Osteocyte (in vitro differentiated cells): Measurements from ENCODE around the gene PGGT1B. TPM values are rescaled to one million over a fixed set of nuclear protein-coding genes. Genes with fewer than 3 reads are reported as not detected.

Experiments used
- DNase-seq: peaks from one replicate; pipeline ENCODE4 v3.0.0; 2021; ENCODE audit warnings: mixed read lengths; ENCODE audit not compliant: unreplicated experiment; ENCODE audit errors: extremely low spot score
- H3K27ac Mint-ChIP-seq: one replicate; pipeline ENCODE4 v1.8.0; 2021; ENCODE audit warnings: mild to moderate bottlenecking, mixed read lengths; ENCODE audit not compliant: unreplicated experiment
- H3K27me3 Mint-ChIP-seq: one replicate; pipeline ENCODE4 v1.8.0; 2021; ENCODE audit warnings: mixed read lengths; ENCODE audit not compliant: unreplicated experiment
- H3K36me3 Mint-ChIP-seq: one replicate; pipeline ENCODE4 v1.8.0; 2021; ENCODE audit warnings: mixed read lengths; ENCODE audit not compliant: unreplicated experiment
- H3K4me1 Mint-ChIP-seq: one replicate; pipeline ENCODE4 v1.8.0; 2021; ENCODE audit warnings: mixed read lengths; ENCODE audit not compliant: unreplicated experiment
- H3K4me3 Mint-ChIP-seq: one replicate; pipeline ENCODE4 v1.8.0; 2021; ENCODE audit warnings: mild to moderate bottlenecking, moderate library complexity, mixed read lengths; ENCODE audit not compliant: unreplicated experiment
- H3K9me3 Mint-ChIP-seq: one replicate; pipeline ENCODE4 v1.8.0; 2021; ENCODE audit warnings: mixed read lengths; ENCODE audit not compliant: unreplicated experiment
- CTCF ChIP-seq: fragments of 200-600 bp; sonication (generic); IDR thresholded peaks from 2 replicates; pipeline ENCODE4 v1.5.0; 2021; ENCODE audit warnings: antibody characterized with exemption, mild to moderate bottlenecking, moderate library complexity
- total RNA-seq: library from RNA; stranded (reverse); gene quantifications from 2 replicates; pipeline ENCODE4 v1.2.1, GENCODE V29; 2021

The PGGT1B gene
- total RNA-seq, 1 donor from 2014 or later: 42.6 TPM

- Mint-ChIP-seq H3K27ac (no peak overlapping the region), H3K27me3 (no peaks in the 10 kb centered on the region)
- no peak for DNase-seq
Measured at GRCh38 chr5:115271295-115272050, 8.8 kb upstream of the PGGT1B start.

GRCh38 chr5:115267617-115268016 is 4.9 kb upstream of the PGGT1B start:
- peaks cover 21% of the 10 kb centered on the region for H3K36me3 Mint-ChIP-seq
- no peaks in the 10 kb centered on the region for H3K27me3 Mint-ChIP-seq
- DNase-seq: no peak
- no peak for TF ChIP-seq CTCF
- H3K4me1 Mint-ChIP-seq: peaks cover 7% of the 10 kb centered on the region
- no peaks in the 10 kb centered on the region for H3K9me3 Mint-ChIP-seq
- no peak overlapping the region for H3K27ac Mint-ChIP-seq
- no peak overlapping the region for H3K4me3 Mint-ChIP-seq

More at GRCh38 chr5:115271295-115272050, 8.8 kb upstream of the PGGT1B start:
- no peak for TF ChIP-seq CTCF
- H3K36me3 Mint-ChIP-seq: peaks cover 32% of the 10 kb centered on the region
- H3K4me3 Mint-ChIP-seq: no peak overlapping the region
- H3K4me1 Mint-ChIP-seq: no peaks in the 10 kb centered on the region
- no peaks in the 10 kb centered on the region for H3K9me3 Mint-ChIP-seq

GRCh38 chr5:115265220-115265619 is 2.5 kb upstream of the PGGT1B start:
- peaks cover 19% of the 10 kb centered on the region for H3K4me1 Mint-ChIP-seq
- peaks cover 9% of the 10 kb centered on the region for H3K36me3 Mint-ChIP-seq
- no peak overlapping the region for H3K27ac Mint-ChIP-seq
- DNase-seq: no peak
- TF ChIP-seq CTCF: no peak
- no peaks in the 10 kb centered on the region for H3K9me3 Mint-ChIP-seq
- no peak overlapping the region for H3K4me3 Mint-ChIP-seq
- H3K27me3 Mint-ChIP-seq: no peaks in the 10 kb centered on the region

- no peak for DNase-seq
- Mint-ChIP-seq H3K36me3 (peaks cover 9% of the 10 kb centered on the region), H3K27ac (no peak overlapping the region), H3K4me3 (no peak overlapping the region), H3K4me1 (peaks cover 23% of the 10 kb centered on the region), H3K9me3 (no peaks in the 10 kb centered on the region), H3K27me3 (no peaks in the 10 kb centered on the region)
- no peak for TF ChIP-seq CTCF
Measured at GRCh38 chr5:115264786-115265185, 2.1 kb upstream of the PGGT1B start.

- no peak for TF ChIP-seq CTCF
- Mint-ChIP-seq H3K4me3 (peak overlapping the region; percentile 95), H3K27me3 (no peaks in the 10 kb centered on the region), H3K27ac (peak overlapping the region; percentile 97), H3K4me1 (peaks cover 29% of the 10 kb centered on the region), H3K9me3 (no peaks in the 10 kb centered on the region), H3K36me3 (peaks cover 5% of the 10 kb centered on the region)
- no peak for DNase-seq
Measured at GRCh38 chr5:115263078-115263380, 352 bp upstream of the PGGT1B start.
